Fibroblast of pulmonary artery (primary cell): ENCODE measurements around the gene NLGN4X.

Experiments
- DNase-seq: peaks from one replicate; pipeline ENCODE4 v3.0.0-alpha.2; 2010; ENCODE audit warnings: low read depth
- H3K4me3 ChIP-seq: replicated peaks from 2 replicates; pipeline ENCODE4 v1.5.1; 2011; ENCODE audit warnings: low read depth, mild to moderate bottlenecking, control low read depth, low read length, moderate library complexity
- TF ChIP-seq, protein P1 (sequence below): IDR thresholded peaks from 2 replicates; pipeline ENCODE4 v1.5.1; 2011; ENCODE audit warnings: mild to moderate bottlenecking, control low read depth, low read length, inconsistent platforms; ENCODE audit errors: missing control alignments

Gene NLGN4X

DNA sequence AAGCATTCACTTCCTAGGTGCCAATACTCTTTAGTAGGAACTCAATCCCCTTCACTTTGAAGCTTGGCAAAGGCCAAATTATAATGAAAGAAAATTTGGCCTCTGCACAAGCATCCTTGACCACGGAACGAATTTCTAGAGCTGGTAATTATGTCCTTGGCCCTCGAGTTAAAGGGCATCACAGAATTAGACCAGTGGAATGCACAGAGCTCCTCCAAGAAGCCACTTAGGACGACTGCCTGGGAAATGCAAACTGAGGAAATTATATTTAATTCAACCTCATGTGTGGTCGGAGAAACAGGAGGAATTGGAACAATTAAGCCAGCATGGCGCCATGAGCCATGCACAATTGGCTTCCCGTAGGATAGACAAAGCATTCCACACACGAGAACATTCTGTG is 59.3 kb downstream of the NLGN4X start:
- no peak overlapping the region for H3K4me3 ChIP-seq
- no peak for DNase-seq
- TF ChIP-seq, protein P1, sequence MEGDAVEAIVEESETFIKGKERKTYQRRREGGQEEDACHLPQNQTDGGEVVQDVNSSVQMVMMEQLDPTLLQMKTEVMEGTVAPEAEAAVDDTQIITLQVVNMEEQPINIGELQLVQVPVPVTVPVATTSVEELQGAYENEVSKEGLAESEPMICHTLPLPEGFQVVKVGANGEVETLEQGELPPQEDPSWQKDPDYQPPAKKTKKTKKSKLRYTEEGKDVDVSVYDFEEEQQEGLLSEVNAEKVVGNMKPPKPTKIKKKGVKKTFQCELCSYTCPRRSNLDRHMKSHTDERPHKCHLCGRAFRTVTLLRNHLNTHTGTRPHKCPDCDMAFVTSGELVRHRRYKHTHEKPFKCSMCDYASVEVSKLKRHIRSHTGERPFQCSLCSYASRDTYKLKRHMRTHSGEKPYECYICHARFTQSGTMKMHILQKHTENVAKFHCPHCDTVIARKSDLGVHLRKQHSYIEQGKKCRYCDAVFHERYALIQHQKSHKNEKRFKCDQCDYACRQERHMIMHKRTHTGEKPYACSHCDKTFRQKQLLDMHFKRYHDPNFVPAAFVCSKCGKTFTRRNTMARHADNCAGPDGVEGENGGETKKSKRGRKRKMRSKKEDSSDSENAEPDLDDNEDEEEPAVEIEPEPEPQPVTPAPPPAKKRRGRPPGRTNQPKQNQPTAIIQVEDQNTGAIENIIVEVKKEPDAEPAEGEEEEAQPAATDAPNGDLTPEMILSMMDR: no peak

DNA sequence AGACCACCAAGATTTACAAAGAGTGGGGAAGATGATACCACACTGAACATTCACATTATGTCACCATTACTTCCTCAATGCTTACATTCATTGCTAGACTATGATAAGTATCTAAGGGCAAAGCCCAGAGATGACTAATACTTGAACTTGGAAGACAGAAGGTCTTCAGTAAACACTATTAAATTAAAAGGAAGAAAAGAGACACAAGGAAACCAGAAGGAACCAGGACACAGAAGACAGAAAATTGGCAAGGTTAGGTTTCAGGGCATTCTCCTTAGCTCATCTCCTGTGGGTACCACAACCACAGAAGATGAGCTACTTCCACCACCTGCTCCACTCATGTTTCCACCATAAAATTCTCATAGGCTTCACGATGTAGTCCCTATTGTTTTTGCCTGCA is 64.9 kb downstream of the NLGN4X start:
- no peak for DNase-seq
- TF ChIP-seq, protein P1: no peak
- no peak overlapping the region for H3K4me3 ChIP-seq

DNA sequence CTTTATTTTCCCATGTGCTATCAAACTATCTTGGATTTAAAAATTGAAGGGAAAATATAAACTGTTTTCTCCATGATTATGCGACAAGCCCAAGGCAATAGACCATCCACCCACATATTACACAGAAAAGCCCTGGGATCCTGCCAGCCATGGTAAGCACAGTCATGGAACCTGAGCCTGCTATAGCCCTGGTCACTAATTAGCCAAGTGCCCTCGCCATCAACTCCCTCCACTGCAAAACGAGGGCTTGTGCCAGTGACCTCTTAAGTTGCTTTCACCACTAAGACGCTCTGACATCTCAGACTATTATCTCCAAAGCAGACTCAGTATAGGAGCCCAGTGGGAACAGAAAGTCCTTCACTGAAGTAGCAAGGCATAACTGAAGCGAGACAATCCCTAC is 69.2 kb downstream of the NLGN4X start:
- H3K4me3 ChIP-seq: no peak overlapping the region
- TF ChIP-seq, protein P1: no peak
- DNase-seq: no peak

DNA sequence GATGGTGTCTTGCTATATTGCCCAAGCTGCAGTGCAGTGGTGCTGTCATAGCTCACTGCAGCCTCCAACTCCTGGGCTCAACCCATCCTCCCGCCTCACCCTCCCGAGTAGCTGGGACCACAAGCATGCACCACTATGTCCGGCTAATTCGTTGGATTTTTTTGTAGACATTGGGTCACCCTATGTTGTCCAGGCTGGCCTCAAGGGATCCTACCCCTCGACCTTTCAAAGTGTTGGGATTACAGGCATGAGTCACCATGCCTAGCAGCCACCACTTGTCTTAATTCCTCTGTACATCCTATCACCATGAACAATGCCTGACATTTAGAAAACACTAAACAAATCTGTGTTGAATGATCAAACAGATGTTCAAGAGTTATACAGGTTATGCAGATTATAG is 76.7 kb downstream of the NLGN4X start:
- no peak for DNase-seq
- TF ChIP-seq, protein P1: no peak
- H3K4me3 ChIP-seq: no peak overlapping the region

DNA sequence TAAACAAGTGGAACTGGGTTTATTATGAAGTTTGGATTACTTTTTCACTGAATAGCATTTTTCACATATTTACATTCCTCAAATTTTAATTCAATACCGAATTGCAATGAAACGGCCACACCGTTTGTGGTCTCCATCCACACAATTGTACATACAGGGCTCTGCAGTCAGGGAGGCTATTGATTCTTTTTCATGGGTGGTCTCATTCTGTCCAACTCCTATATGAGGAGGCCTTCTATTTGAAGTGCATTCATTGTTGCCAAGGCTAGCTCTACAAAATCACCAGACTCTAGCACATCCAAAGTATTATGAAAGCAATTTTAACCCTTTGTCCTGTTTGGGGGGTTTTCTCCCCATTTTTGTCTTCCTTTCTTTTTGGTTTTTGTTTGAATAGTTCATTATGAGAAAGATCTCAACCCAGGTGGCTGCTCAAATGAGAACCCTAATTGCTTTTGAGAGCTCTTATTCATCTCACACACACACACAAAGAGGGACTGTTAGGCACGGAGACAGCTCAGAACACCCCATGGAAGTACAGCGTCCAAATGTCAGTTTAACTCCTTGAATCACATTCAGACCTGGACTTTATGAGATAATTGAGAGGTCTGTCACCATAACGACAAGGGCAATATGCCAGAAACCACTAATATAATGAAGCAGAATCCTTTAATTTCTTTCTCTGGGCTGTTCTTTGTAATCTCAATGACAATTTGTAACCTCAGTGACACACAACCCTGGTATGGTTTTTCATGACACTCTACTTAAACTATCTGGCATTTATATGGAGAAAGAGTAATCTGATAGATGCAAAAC is 79.4 kb downstream of the NLGN4X start:
- no peak for DNase-seq
- H3K4me3 ChIP-seq: no peak overlapping the region
- TF ChIP-seq, protein P1: no peak

DNA sequence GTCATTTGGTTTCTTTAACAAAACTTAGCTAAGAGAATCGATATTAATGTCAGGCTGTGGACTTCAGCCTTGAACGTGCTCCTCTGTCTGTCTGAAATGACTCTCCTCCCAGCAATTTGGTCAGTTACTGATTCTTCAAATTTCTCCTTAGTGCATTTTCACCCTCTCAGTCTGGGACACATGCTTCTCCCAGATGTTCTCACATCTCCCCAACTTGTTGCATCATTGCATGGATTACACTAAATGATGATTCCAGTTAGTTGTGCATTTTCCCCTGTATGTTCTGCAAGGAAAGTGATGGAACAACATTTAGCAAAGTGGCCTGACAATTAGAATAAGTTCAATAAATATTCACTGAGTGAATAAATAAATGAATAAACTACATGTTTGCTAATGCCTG is 94.4 kb downstream of the NLGN4X start:
- no peak overlapping the region for H3K4me3 ChIP-seq
- TF ChIP-seq, protein P1: no peak
- no peak for DNase-seq

DNA sequence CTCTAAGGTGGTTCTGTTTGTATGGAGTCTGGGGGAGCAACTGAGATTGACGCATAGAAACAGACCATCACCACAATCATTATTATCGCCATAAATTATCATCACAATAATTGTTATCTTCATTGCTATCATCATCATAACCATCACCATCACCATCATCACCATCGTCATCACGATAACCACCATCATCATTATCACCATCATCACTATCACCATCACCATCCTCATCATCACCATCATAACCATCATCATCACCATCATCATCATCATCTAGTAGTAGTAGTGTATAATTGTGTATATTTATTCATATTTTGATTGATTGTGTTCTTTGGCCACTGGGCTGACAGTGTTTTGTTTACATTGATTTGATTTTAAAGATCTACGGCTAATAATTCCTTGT is 95.7 kb downstream of the NLGN4X start:
- TF ChIP-seq, protein P1: no peak

More for the DNA sequence above, 95.7 kb downstream of the NLGN4X start:
- DNase-seq: no peak
- no peak overlapping the region for H3K4me3 ChIP-seq
